Left ventricle myocardium inferior (tissue), 1 donor: Measurements from ENCODE around the gene MAP2K1. TPM values are rescaled to one million over a fixed set of nuclear protein-coding genes. Genes with fewer than 3 reads are reported as not detected.

Source experiments
- DNase-seq: peaks from one replicate; pipeline ENCODE4 v3.0.0-alpha.2; 2020
- H3K27ac ChIP-seq: fragments of 200-600 bp; replicated peaks from 2 replicates; pipeline ENCODE4 v1.8.0; 2021
- H3K27me3 ChIP-seq: fragments of 200-600 bp; 2 replicates; pipeline ENCODE4 v1.8.0; 2021; ENCODE audit warnings: low read depth
- H3K36me3 ChIP-seq: fragments of 200-600 bp; 2 replicates; pipeline ENCODE4 v1.8.0; 2021
- H3K4me1 ChIP-seq: fragments of 200-600 bp; 2 replicates; pipeline ENCODE4 v1.8.0; 2021
- H3K4me3 ChIP-seq: fragments of 200-600 bp; 2 replicates; pipeline ENCODE4 v1.8.0; 2021; ENCODE audit warnings: mild to moderate bottlenecking, moderate library complexity
- H3K9me3 ChIP-seq: fragments of 200-600 bp; replicated peaks from 2 replicates; pipeline ENCODE4 v1.8.0; 2021
- intact Hi-C: fragments of 100-400 bp; cut with micrococcal nuclease; formaldehyde crosslinking; loops from one replicate; pipeline ENCODE4 v1.11.0; 2022
- total RNA-seq: library from RNA; stranded (reverse); fragmentation: NEBNext Ultra II Directional; extraction: Animal tissue kit (Norgen Biotek cat#: 25700); gene quantifications from one replicate; pipeline ENCODE4 v1.2.1, GENCODE V29; 2021
- TF ChIP-seq, protein P1 (sequence below): fragments of 200-600 bp; IDR thresholded peaks from 2 replicates; pipeline ENCODE4 v1.8.0; 2021; ENCODE audit warnings: antibody characterized with exemption, mild to moderate bottlenecking, borderline replicate concordance
- donor health status: DM: no; HTN: yes; CAD: no; lungs with severe emphysema.

MAP2K1 gene
- total RNA-seq, 1 donor from 2014 or later, result 44.9 TPM

DNA sequence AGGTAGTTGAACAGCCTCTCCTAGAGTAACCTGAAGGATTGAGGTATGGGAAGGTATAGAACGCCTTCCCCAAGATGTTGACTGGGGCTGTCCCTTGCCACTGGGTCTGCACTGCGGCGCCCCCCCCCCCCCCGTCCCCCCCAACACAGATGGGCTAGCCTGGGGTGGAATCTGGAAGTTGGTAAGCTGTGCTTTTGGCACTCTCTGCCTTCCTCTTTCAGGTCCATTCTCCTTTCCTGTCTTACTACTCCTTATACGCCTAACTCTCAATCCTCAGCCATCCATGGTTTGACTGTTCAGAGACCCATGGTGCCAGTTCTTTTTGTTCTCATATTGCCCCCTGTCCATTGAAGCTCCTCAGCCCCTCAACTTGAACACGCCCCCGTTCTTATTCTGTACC lies 42.8 kb downstream of the MAP2K1 start:
- H3K27ac ChIP-seq, result no peak overlapping the region
- H3K27me3 ChIP-seq, result no peaks in the 10 kb centered on the region
- no peak overlapping the region for H3K4me3 ChIP-seq
- intact Hi-C loops, result no loop called here
- peaks cover 21% of the 10 kb centered on the region for H3K4me1 ChIP-seq
- TF ChIP-seq, protein P1, sequence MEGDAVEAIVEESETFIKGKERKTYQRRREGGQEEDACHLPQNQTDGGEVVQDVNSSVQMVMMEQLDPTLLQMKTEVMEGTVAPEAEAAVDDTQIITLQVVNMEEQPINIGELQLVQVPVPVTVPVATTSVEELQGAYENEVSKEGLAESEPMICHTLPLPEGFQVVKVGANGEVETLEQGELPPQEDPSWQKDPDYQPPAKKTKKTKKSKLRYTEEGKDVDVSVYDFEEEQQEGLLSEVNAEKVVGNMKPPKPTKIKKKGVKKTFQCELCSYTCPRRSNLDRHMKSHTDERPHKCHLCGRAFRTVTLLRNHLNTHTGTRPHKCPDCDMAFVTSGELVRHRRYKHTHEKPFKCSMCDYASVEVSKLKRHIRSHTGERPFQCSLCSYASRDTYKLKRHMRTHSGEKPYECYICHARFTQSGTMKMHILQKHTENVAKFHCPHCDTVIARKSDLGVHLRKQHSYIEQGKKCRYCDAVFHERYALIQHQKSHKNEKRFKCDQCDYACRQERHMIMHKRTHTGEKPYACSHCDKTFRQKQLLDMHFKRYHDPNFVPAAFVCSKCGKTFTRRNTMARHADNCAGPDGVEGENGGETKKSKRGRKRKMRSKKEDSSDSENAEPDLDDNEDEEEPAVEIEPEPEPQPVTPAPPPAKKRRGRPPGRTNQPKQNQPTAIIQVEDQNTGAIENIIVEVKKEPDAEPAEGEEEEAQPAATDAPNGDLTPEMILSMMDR, result no peak
- H3K9me3 ChIP-seq, result no peaks in the 10 kb centered on the region
- H3K36me3 ChIP-seq, result no peaks in the 10 kb centered on the region
- DNase-seq, result no peak

- Histone ChIP-seq H3K27me3 (no peaks in the 10 kb centered on the region), H3K9me3 (no peaks in the 10 kb centered on the region), H3K27ac (no peak overlapping the region), H3K4me1 (peaks cover 14% of the 10 kb centered on the region), H3K4me3 (no peak overlapping the region), H3K36me3 (peaks cover 6% of the 10 kb centered on the region)
- no peak for DNase-seq
- TF ChIP-seq, protein P1, result no peak
- intact Hi-C loops, result no loop called here
Observed at GRCh38 chr15:66430627-66431255, 44.0 kb downstream of the MAP2K1 start.

GRCh38 chr15:66433726-66434125 lies 47.0 kb downstream of the MAP2K1 start:
- Histone ChIP-seq H3K4me3 (no peak overlapping the region), H3K27me3 (no peaks in the 10 kb centered on the region), H3K27ac (no peak overlapping the region), H3K9me3 (no peaks in the 10 kb centered on the region), H3K36me3 (peaks cover 35% of the 10 kb centered on the region), H3K4me1 (peaks cover 14% of the 10 kb centered on the region)
- TF ChIP-seq, protein P1, result no peak
- DNase-seq, result no peak
- intact Hi-C loops, result no loop called here

- intact Hi-C loops, result no loop called here
- no peak overlapping the region for H3K27ac ChIP-seq
- TF ChIP-seq, protein P1, result no peak
- peaks cover 89% of the 10 kb centered on the region for H3K36me3 ChIP-seq
- DNase-seq, result no peak
- H3K4me3 ChIP-seq, result no peak overlapping the region
- H3K27me3 ChIP-seq, result no peaks in the 10 kb centered on the region
- H3K4me1 ChIP-seq, result no peaks in the 10 kb centered on the region
- no peaks in the 10 kb centered on the region for H3K9me3 ChIP-seq
Observed at GRCh38 chr15:66440501-66440900, 53.8 kb downstream of the MAP2K1 start.

- no peak overlapping the region for H3K27ac ChIP-seq
- H3K27me3 ChIP-seq, result no peaks in the 10 kb centered on the region
- no peaks in the 10 kb centered on the region for H3K36me3 ChIP-seq
- H3K4me1 ChIP-seq, result no peaks in the 10 kb centered on the region
- intact Hi-C loops, result no loop called here
- DNase-seq, result no peak
- no peaks in the 10 kb centered on the region for H3K9me3 ChIP-seq
- no peak overlapping the region for H3K4me3 ChIP-seq
- TF ChIP-seq, protein P1, result no peak
Observed at GRCh38 chr15:66452420-66452819, 65.7 kb downstream of the MAP2K1 start.
